HK-2 (cell line): ENCODE results near the gene ZNF543.
A peak's percentile ranks its signal among the peaks of the same experiment; 100 is the strongest.
"Not testable (repeated sequence)": the region's sequence is repeated elsewhere in the genome, so short reads cannot be mapped to it uniquely, and the experiment has no call there.

Source experiments
- DNase-seq: peaks from one replicate; pipeline ENCODE4 v3.0.0-alpha.2; 2018; ENCODE audit not compliant: unreplicated experiment

The ZNF543 gene

DNA sequence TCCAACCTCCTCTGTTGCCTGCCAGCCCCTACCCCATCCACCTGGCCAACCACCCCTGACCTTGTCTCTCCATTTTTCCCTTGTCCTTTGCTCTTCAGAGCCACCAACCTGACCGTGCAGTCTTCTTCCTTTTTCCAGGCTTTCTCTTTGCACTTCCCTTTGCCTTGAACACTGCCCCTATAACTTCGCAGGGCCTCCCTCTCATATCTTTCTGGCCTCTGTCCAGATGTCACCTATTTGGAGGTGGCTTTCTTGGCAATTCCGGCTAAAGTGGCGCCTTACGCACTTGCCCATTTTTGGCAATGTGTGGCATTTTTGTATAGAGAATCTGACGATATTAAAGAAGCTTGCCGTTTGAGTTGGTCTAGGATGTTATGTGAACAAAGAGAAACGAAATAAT, 844 bp downstream of the ZNF543 start:
- DNase-seq, result no peak

DNA sequence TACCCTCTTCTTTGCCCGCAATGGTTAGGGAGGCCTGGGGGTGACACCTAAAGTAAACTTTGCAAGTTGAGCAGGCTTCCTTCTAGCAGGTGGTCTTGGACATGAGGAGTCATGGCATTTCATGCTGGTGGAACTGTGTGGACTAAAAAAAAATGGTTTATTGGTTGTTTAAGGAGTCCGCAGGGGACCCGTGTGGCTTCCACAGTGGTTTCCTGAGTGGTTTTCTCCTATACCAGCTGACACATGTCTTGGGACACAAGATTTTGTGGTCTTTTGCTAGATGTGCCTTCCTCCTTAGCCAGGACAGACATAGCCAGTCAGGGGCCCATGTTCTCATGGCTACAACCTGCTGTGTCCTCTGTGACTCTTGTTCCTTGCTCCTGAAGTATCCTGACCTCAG, 1.5 kb downstream of the ZNF543 start:
- DNase-seq, result no peak

DNA sequence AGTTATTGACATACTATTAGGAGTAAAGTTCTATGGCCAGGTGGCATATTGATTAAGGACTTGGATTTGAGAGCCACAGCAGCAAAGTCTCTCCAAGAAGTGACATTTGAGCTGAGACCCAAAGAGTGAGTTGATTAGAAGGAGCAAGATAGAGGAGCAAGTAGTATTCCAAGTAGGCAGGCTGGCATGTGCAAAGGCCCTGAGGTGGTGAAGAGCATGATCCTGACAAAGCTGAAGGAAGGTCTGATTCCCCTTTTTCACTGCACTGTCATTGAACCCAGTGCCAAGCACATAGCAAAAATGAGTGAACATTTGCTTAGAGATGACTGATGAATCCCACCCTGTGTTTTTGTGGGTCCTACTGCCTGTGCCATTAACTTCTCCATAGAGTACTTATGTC, 4.7 kb downstream of the ZNF543 start:
- DNase-seq, result no peak

DNA sequence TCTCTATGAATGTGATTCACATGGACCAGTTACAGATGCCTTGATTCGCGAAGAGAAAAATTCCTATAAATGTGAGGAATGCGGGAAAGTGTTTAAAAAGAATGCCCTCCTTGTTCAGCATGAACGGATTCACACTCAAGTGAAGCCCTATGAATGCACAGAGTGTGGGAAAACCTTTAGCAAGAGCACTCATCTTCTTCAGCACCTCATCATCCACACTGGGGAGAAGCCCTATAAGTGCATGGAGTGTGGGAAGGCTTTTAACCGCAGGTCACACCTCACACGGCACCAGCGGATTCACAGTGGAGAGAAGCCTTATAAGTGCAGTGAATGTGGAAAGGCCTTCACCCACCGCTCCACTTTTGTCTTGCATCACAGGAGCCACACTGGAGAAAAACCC, 7.7 kb downstream of the ZNF543 start:
- DNase-seq, result no peak

DNA sequence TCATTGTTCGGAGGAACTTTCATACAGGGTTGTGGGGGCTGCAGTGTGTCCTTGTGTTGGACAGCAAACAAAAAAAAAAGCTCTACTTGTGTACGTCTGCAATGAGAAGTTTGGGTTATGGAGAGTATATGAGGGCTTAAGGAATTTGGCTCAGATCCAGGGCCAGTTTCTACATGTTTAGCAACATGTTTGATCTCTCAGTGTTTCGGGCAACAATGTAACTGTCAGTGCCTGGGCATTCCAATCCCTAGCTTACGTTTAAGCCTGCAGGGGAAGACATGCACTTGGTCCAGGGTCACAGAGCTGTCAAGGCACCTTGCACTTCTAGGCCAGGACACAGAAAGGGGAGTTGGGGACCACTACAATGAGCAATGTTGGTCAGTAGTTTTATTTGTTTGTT, 13.9 kb downstream of the ZNF543 start:
- no peak for DNase-seq

DNA sequence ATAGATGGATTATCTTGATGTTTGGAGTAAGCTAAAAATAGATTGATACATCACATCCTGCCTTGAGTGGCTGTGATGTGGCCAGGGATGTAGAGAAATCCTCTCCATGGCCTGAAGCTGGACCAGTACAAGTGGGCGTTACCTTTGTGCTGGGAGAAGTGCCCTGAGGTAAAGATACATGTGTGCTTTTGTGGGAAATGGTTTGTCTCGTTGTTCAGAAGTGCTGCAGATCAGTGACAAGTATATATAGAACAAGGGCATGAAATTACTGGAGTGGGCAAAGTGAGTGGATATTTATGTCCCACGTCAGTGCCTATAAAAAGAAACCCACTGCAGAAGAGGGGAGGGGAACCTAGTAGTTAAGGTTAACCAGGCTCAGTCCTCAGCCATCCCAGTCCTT, 18.6 kb downstream of the ZNF543 start:
- no peak for DNase-seq

DNA sequence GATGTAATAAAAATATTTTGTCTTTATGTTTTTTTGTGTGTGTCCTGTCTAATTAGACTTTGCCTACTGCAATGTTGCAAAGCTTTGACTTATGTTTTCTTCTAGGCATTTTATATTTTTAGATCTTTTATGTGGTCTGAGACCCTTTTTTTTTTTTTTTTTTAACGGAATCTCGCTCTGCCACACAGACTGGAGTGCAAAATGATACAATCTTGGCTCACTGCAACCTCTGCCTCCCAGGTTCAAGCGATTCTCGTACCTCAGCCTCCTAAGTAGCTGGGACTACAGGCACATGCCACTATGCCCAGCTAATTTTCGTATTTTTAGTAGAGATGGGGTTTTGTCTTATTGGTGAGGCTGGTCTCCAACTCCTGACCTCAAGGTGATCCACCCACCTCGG, 22.3 kb downstream of the ZNF543 start:
- no peak for DNase-seq

DNA sequence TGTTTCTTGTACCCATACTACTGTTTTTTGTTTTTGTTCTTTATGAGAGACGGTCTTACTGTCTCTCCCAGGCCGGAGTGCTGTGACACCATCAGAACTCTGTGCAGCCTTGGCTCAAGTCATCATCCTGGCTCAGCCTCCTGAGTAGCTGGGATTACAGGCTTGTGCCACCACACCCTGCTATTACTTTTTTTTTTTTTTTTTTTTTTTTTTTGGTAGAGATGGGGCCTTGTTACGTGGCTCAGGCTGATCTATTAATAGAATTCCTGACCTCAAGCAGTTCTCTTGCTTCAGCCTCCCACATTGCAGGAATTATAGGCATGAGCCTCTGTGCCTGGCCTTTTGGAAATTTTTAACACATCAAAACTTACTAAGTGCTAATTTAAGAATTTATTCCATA, 27.9 kb downstream of the ZNF543 start:
- no peak for DNase-seq

DNA sequence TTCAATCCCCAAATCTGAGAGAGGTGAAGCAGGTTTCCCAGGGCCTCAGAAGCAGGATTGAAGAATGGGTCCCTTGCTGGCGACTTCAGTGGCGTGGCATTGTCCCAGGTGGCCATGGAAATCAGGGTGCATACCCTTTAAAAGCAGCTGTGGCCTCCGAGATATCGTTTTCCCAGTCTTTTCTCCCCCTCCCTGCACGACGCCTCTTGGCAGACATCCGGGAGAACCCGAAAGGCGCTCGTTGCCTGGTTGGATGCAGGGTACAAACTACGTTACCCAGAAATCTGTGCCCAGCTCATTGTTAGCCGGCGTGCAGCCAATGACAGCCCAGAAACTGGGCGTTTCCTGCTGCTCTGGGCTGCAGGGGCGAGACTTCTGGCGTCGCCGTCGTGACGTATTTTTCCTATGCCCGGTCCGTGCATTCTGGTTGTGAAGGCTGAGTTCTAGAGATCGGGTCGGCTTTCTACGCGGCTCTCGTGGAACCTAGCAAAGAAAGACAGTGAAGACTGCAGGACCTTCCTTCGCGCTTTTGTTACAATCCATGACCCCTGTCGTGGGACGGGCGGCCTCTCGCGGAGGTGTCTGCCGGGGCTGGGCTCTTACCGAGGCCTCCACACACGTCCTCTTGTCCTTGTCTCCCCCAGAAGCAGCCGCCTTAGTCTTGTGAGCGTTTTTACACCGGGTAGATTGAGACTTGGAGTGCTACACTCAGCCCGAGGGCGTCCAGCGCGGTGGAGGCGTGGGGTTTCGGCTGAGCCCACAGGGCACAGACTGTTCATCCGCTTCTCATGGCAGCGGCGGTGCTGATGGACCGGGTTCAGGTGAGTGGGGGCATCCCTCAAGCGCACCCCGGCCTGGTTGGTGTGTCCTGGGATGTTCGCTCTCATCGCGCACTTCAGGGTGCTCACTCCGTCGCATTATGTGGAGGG, 30.9 kb downstream of the ZNF543 start, which contains the start of gene ZNF304:
Gene ZNF304 (plus strand): TSS at position 395 of the 929 bp plus-strand sequence. CDS start 394 bp downstream, at position 789.
- DNase-seq, result peak; percentile 93

DNA sequence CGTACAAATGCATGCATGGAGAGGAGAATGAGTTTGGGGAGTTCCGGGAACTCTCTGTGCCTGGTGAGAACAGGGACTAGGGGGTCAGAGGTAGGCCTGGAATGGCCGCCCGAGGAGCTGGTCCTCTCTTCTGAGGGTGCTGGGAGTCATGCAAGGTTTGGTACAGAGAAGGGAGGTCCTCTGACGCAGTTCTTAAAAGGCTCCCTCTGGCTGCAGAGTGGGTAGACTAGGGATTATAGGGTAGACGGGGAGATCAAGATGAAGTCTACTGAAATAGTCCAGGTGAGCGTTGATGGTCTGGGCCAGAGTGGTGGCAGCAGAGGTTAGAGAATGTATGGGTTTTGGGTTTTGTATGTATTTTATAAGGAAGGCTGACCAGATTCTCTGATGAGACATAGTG, 31.6 kb downstream of the ZNF543 start:
- DNase-seq, result no peak

DNA sequence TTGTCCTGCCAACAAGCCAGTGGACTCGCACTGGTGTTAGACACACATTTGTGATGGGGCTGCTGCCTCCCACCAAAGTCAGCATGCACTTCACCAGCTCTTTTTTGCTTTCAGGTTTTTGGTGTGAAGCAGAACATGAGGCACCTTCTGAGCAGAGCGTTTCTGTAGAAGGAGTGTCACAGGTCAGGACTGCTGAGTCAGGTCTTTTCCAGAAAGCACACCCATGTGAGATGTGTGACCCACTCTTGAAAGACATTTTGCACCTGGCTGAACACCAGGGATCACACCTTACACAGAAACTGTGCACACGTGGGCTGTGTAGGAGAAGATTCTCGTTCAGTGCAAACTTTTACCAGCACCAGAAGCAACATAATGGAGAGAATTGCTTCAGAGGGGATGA, 35.6 kb downstream of the ZNF543 start:
- no peak for DNase-seq

DNA sequence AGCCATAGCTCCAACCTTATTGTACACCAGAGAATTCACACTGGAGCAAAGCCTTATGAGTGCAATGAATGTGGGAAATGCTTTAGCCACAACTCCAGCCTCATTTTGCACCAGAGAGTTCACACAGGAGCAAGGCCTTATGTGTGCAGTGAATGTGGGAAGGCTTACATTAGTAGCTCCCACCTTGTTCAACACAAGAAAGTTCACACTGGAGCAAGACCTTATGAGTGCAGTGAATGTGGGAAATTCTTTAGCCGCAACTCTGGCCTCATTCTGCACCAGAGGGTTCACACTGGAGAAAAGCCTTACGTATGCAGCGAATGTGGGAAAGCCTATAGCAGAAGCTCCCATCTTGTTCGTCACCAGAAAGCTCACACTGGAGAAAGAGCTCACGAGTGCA, 37.1 kb downstream of the ZNF543 start:
- DNase-seq, result no peak

DNA sequence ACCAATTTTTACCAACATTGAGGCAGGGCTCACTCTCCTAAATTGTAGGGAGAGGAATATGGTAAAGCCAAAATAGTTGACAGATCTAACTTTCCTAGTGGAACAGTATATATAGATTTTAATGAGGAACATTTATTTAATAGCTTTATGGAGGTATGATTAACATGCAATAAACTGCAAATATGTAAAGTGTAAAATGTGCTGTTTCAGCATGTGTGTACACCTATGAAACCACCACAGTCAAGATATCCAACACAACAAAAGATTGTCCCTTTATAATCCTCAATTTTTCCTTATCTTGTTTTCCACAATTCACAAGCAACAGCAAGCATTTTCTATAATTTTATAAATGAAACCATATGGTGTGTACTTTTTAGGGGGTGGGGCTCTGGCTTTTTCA, 39.0 kb downstream of the ZNF543 start:
- no peak for DNase-seq

DNA sequence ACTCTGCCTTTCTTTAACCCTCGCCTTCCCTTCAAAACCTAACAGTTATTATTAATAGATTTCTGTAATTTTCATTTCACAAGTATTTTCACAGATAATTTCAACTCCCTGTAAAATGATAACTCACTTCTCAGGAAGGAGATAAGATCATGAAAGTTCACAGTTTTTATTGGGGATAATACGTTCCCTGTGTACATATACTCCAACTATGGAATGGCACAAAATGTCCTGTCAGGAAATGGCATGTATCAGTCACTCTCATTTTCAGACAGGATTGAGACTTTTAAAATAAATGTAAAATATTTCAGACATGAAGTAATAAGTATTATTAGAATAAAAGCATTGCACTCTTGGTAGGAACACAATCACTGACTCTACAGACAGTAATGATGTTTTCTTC, 42.1 kb downstream of the ZNF543 start:
- DNase-seq, result no peak

DNA sequence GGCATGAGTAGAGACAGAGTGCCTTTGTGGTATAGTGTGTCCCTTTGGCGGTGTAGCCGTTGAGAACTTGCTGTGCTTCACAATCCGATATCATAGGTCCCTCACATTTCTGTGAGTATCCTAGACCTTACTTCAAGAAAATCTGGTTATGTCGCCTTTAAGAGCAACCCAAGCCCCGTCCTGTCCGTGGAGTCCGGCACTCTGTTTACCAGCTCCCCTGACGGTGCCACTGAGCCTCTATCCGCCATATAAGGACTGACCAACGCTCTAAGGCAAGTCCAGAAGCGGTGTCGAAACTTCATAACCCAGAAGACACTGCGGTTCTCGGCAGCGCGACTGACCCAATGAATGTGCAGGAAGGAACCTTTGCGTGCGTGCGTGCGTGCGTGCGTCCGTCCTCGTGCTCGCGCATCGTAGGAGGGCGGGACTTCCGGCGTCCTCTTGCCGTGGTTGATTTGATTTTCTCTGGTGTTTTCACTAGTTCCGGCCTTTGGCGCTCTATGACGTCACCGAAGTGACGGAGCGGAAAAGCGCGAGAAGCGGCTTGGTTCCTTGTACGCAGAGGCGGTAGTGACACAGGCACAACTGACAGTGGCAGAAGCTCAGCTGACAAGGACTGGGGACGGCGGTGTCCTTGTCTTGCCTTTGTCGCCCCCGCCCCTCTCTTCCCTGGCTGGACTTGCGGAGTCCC, 42.9 kb downstream of the ZNF543 start, which contains the start of the genes TRAPPC2B and ZNF547:
Gene TRAPPC2B (plus strand): TSS at position 555 of the 691 bp plus-strand sequence. CDS start 1,283 bp downstream, outside the sequence.
Gene ZNF547 (plus strand): TSS at position 555 of the 691 bp plus-strand sequence. CDS start 5,005 bp downstream, outside the sequence.
- DNase-seq, result peak; percentile 100

DNA sequence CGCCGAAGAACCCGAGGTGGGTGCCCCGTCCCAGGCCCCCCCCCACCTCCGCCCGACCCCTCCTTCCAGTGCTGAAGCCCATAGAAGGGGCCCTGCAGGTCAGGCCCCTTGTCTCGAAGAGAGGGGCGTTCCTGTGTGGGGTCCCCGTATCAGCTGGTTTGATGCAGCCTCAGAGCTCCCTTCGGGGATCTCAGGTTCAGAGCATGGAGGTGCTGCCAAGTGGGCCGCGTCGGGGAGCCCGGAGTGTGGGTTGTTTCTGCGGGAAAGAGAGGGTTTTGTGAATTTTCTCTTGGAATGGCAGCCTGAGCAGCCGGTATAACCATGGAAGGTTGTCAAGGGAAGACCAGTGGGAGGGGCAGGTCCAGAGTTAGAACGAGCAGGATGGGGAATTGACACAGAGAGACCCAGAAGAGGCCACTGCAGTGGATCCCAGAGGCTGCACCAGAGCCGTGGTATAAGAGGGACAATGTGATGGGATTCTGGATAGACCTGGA, 43.5 kb downstream of the ZNF543 start:
- DNase-seq, result no peak

DNA sequence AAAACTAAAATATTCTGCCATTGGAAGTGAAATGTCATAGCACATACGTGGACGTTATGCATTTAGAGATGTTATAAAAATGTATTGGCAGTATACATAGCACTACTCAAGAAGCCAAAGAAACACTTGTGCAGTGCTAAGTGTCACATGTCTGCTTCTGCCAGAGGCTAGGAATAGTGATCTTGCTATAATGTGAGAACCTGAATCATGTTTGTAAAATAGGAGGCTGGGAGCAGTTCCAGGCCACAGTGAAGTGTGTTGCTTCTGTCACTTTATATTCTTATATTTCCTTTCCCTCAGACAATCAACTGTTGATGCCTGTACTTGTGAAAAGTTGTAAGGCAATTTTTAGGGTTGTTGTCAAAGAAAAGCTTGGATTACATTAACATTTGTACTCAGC, 46.5 kb downstream of the ZNF543 start:
- no peak for DNase-seq

DNA sequence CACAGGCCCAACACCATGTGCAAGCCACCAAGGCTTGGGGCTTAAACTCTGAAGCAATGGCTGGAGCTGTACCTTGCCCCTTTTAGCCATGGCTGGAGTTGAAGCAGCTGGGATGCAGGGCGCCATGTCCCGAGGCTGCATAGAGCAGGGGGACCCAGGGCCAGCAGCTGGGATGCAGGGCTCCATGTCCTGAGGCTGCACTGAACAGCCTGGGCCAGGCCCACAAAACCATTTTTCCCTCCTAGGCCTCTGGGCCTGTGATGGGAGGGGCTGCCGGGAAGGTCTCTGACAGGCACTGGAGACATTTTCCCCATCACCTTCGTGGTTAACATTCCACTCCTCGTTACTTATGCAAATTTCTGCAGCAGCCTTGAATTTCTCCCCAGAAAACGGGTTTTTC, 53.9 kb downstream of the ZNF543 start:
- DNase-seq, result no peak

DNA sequence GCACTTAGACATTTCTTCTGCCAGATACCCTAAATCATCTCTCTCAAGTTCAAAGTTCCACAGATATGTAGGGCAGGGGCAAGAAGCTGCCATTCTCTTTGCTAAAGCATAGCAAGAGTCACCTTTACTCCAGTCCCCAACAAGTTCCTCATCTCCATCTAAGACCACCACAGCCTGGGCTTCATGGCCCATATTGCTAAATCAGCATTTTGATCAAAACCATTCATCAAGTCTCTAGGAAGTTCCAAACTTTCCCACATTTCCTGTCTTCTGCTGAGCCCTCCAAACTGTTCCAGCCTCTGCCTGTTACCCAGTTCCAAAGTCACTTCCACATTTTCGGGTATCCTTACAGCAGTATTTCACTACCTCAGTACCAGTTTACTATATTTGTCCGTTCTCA, 54.4 kb downstream of the ZNF543 start:
- not testable (repeated sequence) for DNase-seq

DNA sequence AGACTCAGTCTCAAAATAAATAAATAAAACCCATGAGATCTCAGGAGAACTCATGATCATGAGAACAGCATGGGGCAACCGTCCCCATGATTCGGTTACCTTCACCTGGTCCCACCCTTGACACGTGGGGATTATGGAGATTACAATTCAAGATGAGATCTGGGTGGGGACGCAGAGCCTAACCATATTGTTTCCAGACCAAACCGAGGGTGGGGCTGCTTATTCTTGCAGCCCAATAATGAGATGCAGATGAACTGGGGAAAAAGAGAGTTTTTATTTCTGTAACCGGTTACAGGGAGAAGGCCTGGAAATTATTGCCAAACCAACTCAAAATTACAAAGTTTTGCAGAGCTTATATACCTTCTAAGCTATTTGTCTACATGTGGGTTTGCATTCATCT, 55.9 kb downstream of the ZNF543 start:
- no peak for DNase-seq

DNA sequence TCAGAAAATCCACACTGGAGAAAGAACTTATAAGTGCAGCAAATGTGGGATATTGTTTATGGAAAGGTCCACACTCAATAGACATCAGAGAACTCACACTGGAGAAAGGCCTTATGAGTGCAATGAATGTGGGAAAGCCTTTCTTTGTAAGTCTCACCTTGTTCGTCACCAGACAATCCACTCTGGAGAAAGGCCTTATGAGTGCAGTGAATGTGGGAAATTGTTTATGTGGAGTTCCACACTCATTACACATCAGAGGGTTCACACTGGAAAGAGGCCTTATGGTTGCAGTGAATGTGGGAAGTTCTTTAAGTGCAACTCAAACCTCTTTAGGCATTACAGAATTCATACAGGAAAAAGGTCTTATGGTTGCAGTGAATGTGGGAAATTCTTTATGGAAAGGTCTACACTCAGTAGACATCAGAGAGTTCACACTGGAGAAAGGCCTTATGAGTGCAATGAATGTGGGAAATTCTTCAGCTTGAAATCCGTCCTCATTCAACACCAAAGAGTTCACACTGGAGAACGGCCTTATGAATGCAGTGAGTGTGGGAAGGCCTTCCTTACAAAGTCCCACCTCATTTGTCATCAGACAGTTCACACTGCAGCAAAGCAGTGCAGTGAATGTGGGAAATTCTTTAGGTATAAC, 57.4 kb downstream of the ZNF543 start:
- no peak for DNase-seq
